Liver (tissue), 9 donors: ENCODE measurements around the gene FBF1. TPM values are rescaled to one million over a fixed set of nuclear protein-coding genes. Genes with fewer than 3 reads are reported as not detected.

Source experiments
- DNase-seq: peaks from one replicate; pipeline ENCODE4 v3.0.0-alpha.2; 2017; ENCODE audit warnings: low spot score
- H3K27ac ChIP-seq, 2 donors: one replicate each; pipeline ENCODE4 v1.7.0; 2013; ENCODE audit warnings: inconsistent platforms in 2 of 2, low read length in 2 of 2, control low read depth in 1 of 2, low read depth in 1 of 2, mild to moderate bottlenecking in 1 of 2
- H3K27me3 ChIP-seq, 4 donors: one replicate each; pipeline versions ENCODE4 v1.6.1 to v1.7.0; 2013; ENCODE audit warnings: low read length in 3 of 4, inconsistent platforms in 1 of 4, mild to moderate bottlenecking in 1 of 4, moderate library complexity in 1 of 4; ENCODE audit not compliant: control insufficient read depth in 4 of 4, insufficient read depth in 4 of 4
- H3K36me3 ChIP-seq, 4 donors: one replicate each; pipeline versions ENCODE4 v1.6.1 to v1.7.0; 2013; ENCODE audit warnings: low read length in 3 of 4, mild to moderate bottlenecking in 3 of 4, low read depth in 1 of 4, moderate library complexity in 1 of 4; ENCODE audit not compliant: control insufficient read depth in 4 of 4, insufficient read depth in 3 of 4
- H3K4me1 ChIP-seq, 4 donors: one replicate each; pipeline versions ENCODE4 v1.6.1 to v1.7.0; 2013; ENCODE audit warnings: low read length in 3 of 4, mild to moderate bottlenecking in 3 of 4, moderate library complexity in 1 of 4; ENCODE audit not compliant: control insufficient read depth in 4 of 4, insufficient read depth in 4 of 4
- H3K4me3 ChIP-seq, 3 donors: one replicate each; pipeline versions ENCODE4 v1.6.1 to v1.7.0; 2013; ENCODE audit warnings: low read length in 3 of 3, control low read depth in 1 of 3, low read depth in 1 of 3, mild to moderate bottlenecking in 1 of 3
- H3K9ac ChIP-seq, 2 donors: one replicate each; pipeline ENCODE4 v1.7.0; 2013; ENCODE audit warnings: low read length in 2 of 2, mild to moderate bottlenecking in 2 of 2, moderate library complexity in 2 of 2, control low read depth in 1 of 2, low read depth in 1 of 2
- H3K9me3 ChIP-seq, 4 donors: one replicate each; pipeline versions ENCODE4 v1.6.1 to v1.7.0; 2013; ENCODE audit warnings: low read length in 3 of 4; ENCODE audit not compliant: control insufficient read depth in 4 of 4
- ATF3 ChIP-seq: IDR thresholded peaks from 2 replicates; pipeline ENCODE4 v1.6.1; 2016; ENCODE audit warnings: antibody characterized with exemption
- CTCF ChIP-seq: fragments of 150-350 bp; IDR thresholded peaks from 2 replicates; pipeline ENCODE4 v1.5.1; 2017; ENCODE audit warnings: improper control_type of control experiment, low read depth, low read length; ENCODE audit not compliant: missing input control
- EGR1 ChIP-seq, 2 donors: IDR thresholded peaks; 2 replicates each; pipeline ENCODE4 v1.6.1; 2016 to 2018; ENCODE audit warnings: antibody characterized with exemption in 2 of 2, low read depth in 2 of 2
- FOXA1 ChIP-seq: IDR thresholded peaks from 2 replicates; pipeline ENCODE4 v1.6.1; 2016; ENCODE audit warnings: antibody characterized with exemption
- FOXA2 ChIP-seq: IDR thresholded peaks from 2 replicates; pipeline ENCODE4 v1.6.1; 2016; ENCODE audit warnings: antibody characterized with exemption
- GABPA ChIP-seq, 2 donors: IDR thresholded peaks in 1 of 2; conservative IDR thresholded peaks in 1 of 2; 2 replicates each; pipeline ENCODE4 v1.6.1; 2016; ENCODE audit warnings: antibody characterized with exemption in 2 of 2, mild to moderate bottlenecking in 1 of 2, moderate library complexity in 1 of 2
- HNF4A ChIP-seq, 2 donors: conservative IDR thresholded peaks; 2 replicates each; pipeline ENCODE4 v1.6.1; 2016; ENCODE audit warnings: antibody characterized with exemption in 2 of 2, mild to moderate bottlenecking in 2 of 2
- HNF4G ChIP-seq: IDR thresholded peaks from 2 replicates; pipeline ENCODE4 v1.6.1; 2016; ENCODE audit warnings: antibody characterized with exemption
- JUND ChIP-seq, 2 donors: IDR thresholded peaks; 2 replicates each; pipeline ENCODE4 v1.6.1; 2016; ENCODE audit warnings: antibody characterized with exemption in 2 of 2
- MAX ChIP-seq: IDR thresholded peaks from 2 replicates; pipeline ENCODE4 v1.6.1; 2016; ENCODE audit warnings: antibody characterized with exemption
- NR2F2 ChIP-seq: IDR thresholded peaks from 2 replicates; pipeline ENCODE4 v1.6.1; 2016; ENCODE audit warnings: antibody characterized with exemption
- RAD21 ChIP-seq, 2 donors: IDR thresholded peaks; 2 replicates each; pipeline ENCODE4 v1.6.1; 2016; ENCODE audit warnings: antibody characterized with exemption in 2 of 2, mild to moderate bottlenecking in 2 of 2
- REST ChIP-seq: IDR thresholded peaks from 2 replicates; pipeline ENCODE4 v1.6.1; 2016; ENCODE audit warnings: antibody characterized with exemption, mild to moderate bottlenecking
- RXRA ChIP-seq, 2 donors: IDR thresholded peaks; 2 replicates each; pipeline ENCODE4 v1.6.1; 2017 to 2018; ENCODE audit warnings: antibody characterized with exemption in 2 of 2, mild to moderate bottlenecking in 1 of 2
- SP1 ChIP-seq: IDR thresholded peaks from 2 replicates; pipeline ENCODE4 v1.6.1; 2018; ENCODE audit warnings: antibody characterized with exemption, mild to moderate bottlenecking
- TAF1 ChIP-seq: conservative IDR thresholded peaks from 2 replicates; pipeline ENCODE4 v1.6.1; 2016; ENCODE audit warnings: antibody characterized with exemption, mild to moderate bottlenecking
- YY1 ChIP-seq: IDR thresholded peaks from 2 replicates; pipeline ENCODE4 v1.6.1; 2016; ENCODE audit warnings: antibody characterized with exemption, mild to moderate bottlenecking
- ZBTB33 ChIP-seq: IDR thresholded peaks from 2 replicates; pipeline ENCODE4 v1.6.1; 2016; ENCODE audit warnings: antibody characterized with exemption
- WGBS: extraction: QIAGEN DNeasy Blood & Tissue Kit; methylation state at CpG from one replicate; pipeline ENCODE4 v1.1.7; 2013; 5-methylcytosine and 5-hydroxymethylcytosine counted together
- polyA plus RNA-seq, 2 donors: library from polyadenylated mRNA; stranded (reverse) in 1 of 2; unstranded in 1 of 2; fragments of 200-250 nt in 1 of 2; fragments of >200 nt in 1 of 2; fragmentation: Nextera tagmentation in 1 of 2; extraction: Ambion mirVana in 1 of 2; gene quantifications; one replicate each; pipeline versions ENCODE4 v1.2.1 to v1.2.3, GENCODE V29; 2013 to 2015
- total RNA-seq, 2 donors: library from RNA; depleted of rRNA; stranded (reverse); fragments of >200 nt; gene quantifications; one replicate each; pipeline ENCODE4 v1.2.3, GENCODE V29; 2014
- donor health status: healthy.
- donor health status: healthy.
- donor health status: healthy.
- donor health status: healthy.
- donor health status: healthy.

Gene FBF1
- total and polyA plus RNA-seq, 4 donors: 0.39 to 5.6 (median 1.7) TPM

- Histone ChIP-seq H3K9ac (no peak overlapping the region), H3K27ac (peak overlapping the region; percentile 6 to 8)
- 67% methylated on average over 18 of the region's 18 CpGs for WGBS
Measured at GRCh38 chr17:75922173-75922961, 18.5 kb downstream of the FBF1 start.

More at GRCh38 chr17:75922173-75922961, 18.5 kb downstream of the FBF1 start:
- Histone ChIP-seq H3K36me3 (no peaks in the 10 kb centered on the region), H3K4me1 (peaks cover 0 to 17% (median 14%) of the 10 kb centered on the region in 4 donors), H3K9me3 (no peaks in the 10 kb centered on the region), H3K4me3 (no peak overlapping the region), H3K27me3 (no peaks in the 10 kb centered on the region)
- TF ChIP-seq GABPA (IDR thresholded peaks at IDR 0.05 in 1 of 2, conservative IDR thresholded peaks at IDR 0.05 in 1 of 2): no peak
- no peak for TF ChIP-seq MAX
- TF ChIP-seq SP1: peak; percentile 90
- TF ChIP-seq HNF4A (conservative IDR thresholded peaks at IDR 0.05): peak; percentile 71 to 81
- TF ChIP-seq JUND (IDR thresholded peaks at IDR 0.05): no peak
- TF ChIP-seq TAF1: no peak
- no peak for TF ChIP-seq RAD21 (IDR thresholded peaks at IDR 0.05)
- TF ChIP-seq FOXA2: no peak
- no peak for TF ChIP-seq ZBTB33
- no peak for TF ChIP-seq YY1
- peak; percentile 92 for TF ChIP-seq NR2F2
- TF ChIP-seq FOXA1: no peak
- TF ChIP-seq HNF4G: peak; percentile 41
- TF ChIP-seq CTCF: no peak
- no peak for TF ChIP-seq ATF3
- no peak for TF ChIP-seq REST
- no peak for TF ChIP-seq EGR1 (IDR thresholded peaks at IDR 0.05; ENCODE audit: low read depth in 2 of 2)
- peak; percentile 67 to 72 for TF ChIP-seq RXRA (IDR thresholded peaks at IDR 0.05)
- DNase-seq: no peak
